Spleen (tissue), 11 donors: ENCODE measurements around the gene HSDL2. TPM values are rescaled to one million over a fixed set of nuclear protein-coding genes. Genes with fewer than 3 reads are reported as not detected.

Experiments used
- DNase-seq: peaks from one replicate; pipeline ENCODE4 v3.0.0-alpha.2; 2020
- H3K27ac ChIP-seq, 8 donors: fragments of 200-600 bp; sonication (generic) in 7 of 8; 1 replicate in 4 of 8; 2 replicates in 4 of 8; pipeline versions ENCODE4 v1.5.0 to v1.8.0; 2016 to 2021; ENCODE audit warnings: inconsistent platforms in 4 of 8, mild to moderate bottlenecking in 4 of 8, moderate library complexity in 1 of 8
- H3K27me3 ChIP-seq, 7 donors: fragments of 200-600 bp; sonication (generic) in 6 of 7; replicated peaks in 1 of 7; 1 replicate in 4 of 7; 2 replicates in 3 of 7; pipeline versions ENCODE4 v1.5.0 to v1.8.0; 2016 to 2021; ENCODE audit warnings: inconsistent platforms in 3 of 7, mild to moderate bottlenecking in 1 of 7
- H3K36me3 ChIP-seq, 6 donors: fragments of 200-600 bp; sonication (generic) in 5 of 6; 1 replicate in 4 of 6; 2 replicates in 2 of 6; pipeline versions ENCODE4 v1.5.0 to v1.8.0; 2016 to 2021; ENCODE audit warnings: inconsistent platforms in 2 of 6
- H3K4me1 ChIP-seq, 6 donors: fragments of 200-600 bp; sonication (generic) in 5 of 6; 1 replicate in 3 of 6; 2 replicates in 3 of 6; pipeline versions ENCODE4 v1.5.0 to v1.8.0; 2016 to 2021; ENCODE audit warnings: inconsistent platforms in 3 of 6
- H3K4me3 ChIP-seq, 8 donors: fragments of 200-600 bp; sonication (generic) in 7 of 8; 1 replicate in 4 of 8; 2 replicates in 4 of 8; pipeline versions ENCODE4 v1.5.0 to v1.8.0; 2016 to 2021; ENCODE audit warnings: inconsistent platforms in 4 of 8, mild to moderate bottlenecking in 4 of 8, moderate library complexity in 2 of 8
- H3K9me3 ChIP-seq, 8 donors: fragments of 200-600 bp; sonication (generic) in 7 of 8; 1 replicate in 4 of 8; 2 replicates in 4 of 8; pipeline versions ENCODE4 v1.5.0 to v1.8.0; 2016 to 2021; ENCODE audit warnings: inconsistent platforms in 4 of 8
- CTCF ChIP-seq, 11 experiments: fragments of 200-600 bp in 7 of 11; fragments of 450-650 bp in 4 of 11; sonication (generic) in 4 of 11; IDR thresholded peaks in 8 of 11; conservative IDR thresholded peaks in 3 of 11; 1 replicate in 7 of 11; 2 replicates in 4 of 11; pipeline versions ENCODE4 v1.4.0 to v1.8.0; 2016 to 2021; ENCODE audit warnings: antibody characterized with exemption in 11 of 11, inconsistent platforms in 4 of 11, mild to moderate bottlenecking in 1 of 11
- POLR2A ChIP-seq, 3 donors: fragments of 450-650 bp; IDR thresholded peaks; one replicate each; pipeline ENCODE4 v1.5.1; 2017; ENCODE audit warnings: antibody characterized with exemption in 3 of 3, mild to moderate bottlenecking in 1 of 3
- POLR2AphosphoS5 ChIP-seq, 3 donors: sonication (generic); formaldehyde crosslinking; IDR thresholded peaks; one replicate each; pipeline ENCODE4 v1.5.1; 2017; ENCODE audit warnings: antibody characterized with exemption in 3 of 3
- WGBS, 5 donors: extraction: QIAGEN DNeasy Blood & Tissue Kit in 3 of 5; methylation state at CpG; one replicate each; pipeline versions ENCODE4 v1.1.5 to v1.1.7; 2013 to 2018; 5-methylcytosine and 5-hydroxymethylcytosine counted together
- intact Hi-C: fragments of 100-400 bp; cut with DNase I; formaldehyde crosslinking; loops from one replicate; pipeline ENCODE4 v1.15.0; 2023; ENCODE audit warnings: low total_unique reads
- polyA plus RNA-seq, 3 donors: library from polyadenylated mRNA; stranded (reverse); fragments of 200-250 nt; gene quantifications; one replicate each; pipeline ENCODE4 v1.2.1, GENCODE V29; 2013
- total RNA-seq, 7 donors: library from RNA; depleted of rRNA in 3 of 7; stranded (reverse); fragments of >200 nt in 3 of 7; fragmentation: NEBNext Ultra II Directional in 4 of 7; extraction: Animal tissue kit (Norgen Biotek cat#: 25700) in 4 of 7; gene quantifications; one replicate each; pipeline versions ENCODE4 v1.1.0 to v1.2.1, GENCODE V29; 2016 to 2021
- donor health status: healthy with polysubstance abuse.
- donor health status: DM: no; HTN: no; CAD: no; lungs with moderate emphysema.
- donor health status: DM: no; HTN: no; CAD: no.
- donor health status: Bipolar disorder and iron deficiency.
- donor health status: healthy.
- donor health status: DM: no; HTN: no; CAD: no.
- donor health status: DM: yes; HTN: yes; CAD: no.

HSDL2 gene
- total and polyA plus RNA-seq, 10 donors: 11.2 to 42.6 (median 30.3) TPM

DNA sequence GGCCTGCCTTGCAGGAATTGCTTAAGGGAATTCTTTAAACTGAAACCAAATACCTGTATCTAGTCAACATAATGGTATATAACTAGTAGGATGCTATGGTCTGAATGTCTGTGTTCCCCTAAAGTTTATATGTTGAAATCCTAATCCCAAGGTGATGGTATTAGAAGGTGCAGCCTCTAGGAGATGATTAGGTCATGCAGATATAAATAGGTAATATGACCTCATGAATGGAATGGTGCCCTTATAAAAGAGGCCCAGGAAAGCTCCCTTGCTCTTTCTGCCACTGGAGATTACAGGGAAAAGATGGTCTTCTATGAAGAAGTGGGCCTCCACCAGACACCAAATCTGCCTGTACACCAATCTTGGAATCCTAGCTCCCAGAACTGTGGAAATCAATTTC is 99.3 kb downstream of the HSDL2 start:
- Histone ChIP-seq H3K4me1 (no peaks in the 10 kb centered on the region), H3K27me3 (no peaks in the 10 kb centered on the region), H3K4me3 (no peak overlapping the region), H3K36me3 (peaks cover 0 to 19% (median 2%) of the 10 kb centered on the region in 6 donors), H3K27ac (no peak overlapping the region), H3K9me3 (peaks cover 0 to 39% (median 26%) of the 10 kb centered on the region in 8 donors)
- TF ChIP-seq POLR2AphosphoS5 (IDR thresholded peaks at IDR 0.05) (no peak), CTCF (IDR thresholded peaks at IDR 0.05 in 8 of 11, conservative IDR thresholded peaks at IDR 0.05 in 3 of 11) (no peak), POLR2A (IDR thresholded peaks at IDR 0.05) (no peak)
- intact Hi-C loops: no loop called here
- DNase-seq: no peak

DNA sequence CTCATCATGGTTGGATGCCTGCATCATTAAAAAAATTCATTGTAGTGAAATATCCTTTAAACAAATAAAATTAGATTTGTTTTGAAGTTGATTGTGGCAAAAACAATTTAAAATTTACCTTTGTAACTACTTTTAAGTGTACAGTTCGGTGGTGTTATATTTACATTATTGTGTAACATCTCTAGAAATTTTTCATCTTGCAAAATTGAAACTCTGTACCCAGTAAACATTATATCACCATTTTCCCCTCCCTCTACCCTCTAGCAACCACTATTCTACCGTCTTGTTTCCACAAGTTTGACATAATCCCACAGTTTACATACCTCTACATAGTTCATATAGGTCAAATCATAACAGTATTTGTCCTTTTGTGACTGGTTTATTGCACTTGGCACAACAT is 104.7 kb downstream of the HSDL2 start:
- H3K27me3 ChIP-seq: no peaks in the 10 kb centered on the region
- H3K4me3 ChIP-seq: no peak overlapping the region
- H3K4me1 ChIP-seq: peaks cover 0 to 24% (median 15%) of the 10 kb centered on the region in 6 donors
- H3K27ac ChIP-seq: no peak overlapping the region
- H3K9me3 ChIP-seq: no peaks in the 10 kb centered on the region
- intact Hi-C loops: no loop called here
- DNase-seq: no peak
- WGBS, 5 donors: 66 to 91% (median 88%) methylated on average over 2 of the region's 2 CpGs
- no peak for TF ChIP-seq CTCF (IDR thresholded peaks at IDR 0.05 in 8 of 11, conservative IDR thresholded peaks at IDR 0.05 in 3 of 11)
- TF ChIP-seq POLR2A (IDR thresholded peaks at IDR 0.05): no peak
- TF ChIP-seq POLR2AphosphoS5 (IDR thresholded peaks at IDR 0.05): no peak
- no peaks in the 10 kb centered on the region for H3K36me3 ChIP-seq

GRCh38 chr9:112485574-112485973 is 105.7 kb downstream of the HSDL2 start:
- intact Hi-C loops: no loop called here
- Histone ChIP-seq H3K9me3 (no peaks in the 10 kb centered on the region), H3K36me3 (no peaks in the 10 kb centered on the region), H3K27me3 (no peaks in the 10 kb centered on the region), H3K4me3 (peak overlapping the region in 2 of 8 donors; percentile 94 to 98), H3K27ac (no peak overlapping the region), H3K4me1 (peaks cover 0 to 24% (median 15%) of the 10 kb centered on the region in 6 donors)
- TF ChIP-seq POLR2AphosphoS5 (IDR thresholded peaks at IDR 0.05) (no peak), CTCF (IDR thresholded peaks at IDR 0.05 in 8 of 11, conservative IDR thresholded peaks at IDR 0.05 in 3 of 11) (no peak), POLR2A (IDR thresholded peaks at IDR 0.05) (no peak)
- WGBS, 5 donors: 89 to 98% (median 93%) methylated on average over 3 of the region's 3 CpGs
- no peak for DNase-seq

DNA sequence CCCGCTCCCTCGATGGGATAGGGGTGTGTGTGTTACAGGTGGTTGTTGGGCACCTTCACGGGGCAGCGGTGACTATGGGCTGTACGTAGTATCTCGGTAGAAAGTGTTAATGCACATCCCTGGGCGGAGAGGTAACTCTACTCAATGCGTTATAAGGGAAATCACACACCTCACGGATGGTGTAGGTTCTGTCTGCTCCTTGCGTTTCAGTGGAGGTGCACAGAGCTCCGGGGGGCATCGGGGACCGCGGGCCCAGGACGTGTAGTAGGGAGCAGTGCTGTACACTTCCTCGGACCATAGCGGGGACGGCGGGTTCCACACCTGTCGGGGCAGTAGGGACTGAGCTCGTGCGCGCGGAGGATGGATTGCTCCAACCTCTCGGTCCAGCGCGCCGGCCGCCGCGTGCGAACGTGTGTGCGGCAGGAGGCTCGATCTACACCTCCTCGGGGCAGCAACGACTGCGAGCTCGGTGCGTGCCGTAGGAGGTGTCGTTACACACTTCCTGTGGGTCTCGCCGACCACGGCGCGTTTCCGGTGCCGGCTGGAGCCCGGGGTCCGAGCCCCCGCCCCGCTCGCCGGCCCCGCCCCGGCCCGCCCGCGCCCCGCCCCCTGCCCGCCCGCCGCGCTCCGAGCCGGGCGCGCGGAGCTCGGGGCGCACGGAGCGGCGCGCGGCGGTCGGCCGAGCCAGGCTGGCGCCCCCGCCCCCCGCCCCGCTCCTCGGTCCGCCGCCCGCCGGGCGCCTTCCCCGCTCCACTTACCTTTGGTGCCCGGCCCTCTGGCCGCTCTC is 106.5 kb downstream of the HSDL2 start, which contains the start of gene KIAA1958:
KIAA1958 (plus strand) TSS at position 607 of the 787 bp plus-strand sequence. CDS start 87,254 bp downstream, outside the sequence.
- intact Hi-C loops: no loop called here
- H3K36me3 ChIP-seq: no peaks in the 10 kb centered on the region
- peaks cover 0 to 24% (median 15%) of the 10 kb centered on the region in 6 donors for H3K4me1 ChIP-seq
- peak within 1 kb of the TSS; percentile 87 to 98 (median 92) for H3K4me3 ChIP-seq
- 2 to 9% (median 4%) methylated on average over 19 to 93 of the region's 93 CpGs for WGBS, 5 donors
- no peaks in the 10 kb centered on the region for H3K9me3 ChIP-seq
- peak; percentile 97 for DNase-seq
- peak within 1 kb of the TSS; percentile 67 to 90 (median 76) for H3K27ac ChIP-seq
- H3K27me3 ChIP-seq: no peaks in the 10 kb centered on the region
- TF ChIP-seq POLR2A (IDR thresholded peaks at IDR 0.05) (peak in 2 of 3 donors; percentile 38 to 43), CTCF (IDR thresholded peaks at IDR 0.05 in 8 of 11, conservative IDR thresholded peaks at IDR 0.05 in 3 of 11) (no peak), POLR2AphosphoS5 (IDR thresholded peaks at IDR 0.05) (peak; percentile 91 to 93 (median 93))
